K562 (cell line): ENCODE results near the gene HERC3. TPM values are rescaled to one million over a fixed set of nuclear protein-coding genes. Genes with fewer than 3 reads are reported as not detected.
A peak's percentile ranks its signal among the peaks of the same experiment; 100 is the strongest.

Experiments
- GTF2A2 ChIP-seq: IDR thresholded peaks from 2 replicates; pipeline ENCODE4 v1.6.1; 2016; ENCODE audit warnings: mild to moderate bottlenecking, missing genetic modification characterization, missing compliant biosample characterization
- HMGN3 ChIP-seq: IDR thresholded peaks from 2 replicates; pipeline ENCODE4 v1.6.1; 2011; ENCODE audit warnings: borderline replicate concordance, low read depth, mild to moderate bottlenecking, mixed read lengths, low read length; ENCODE audit not compliant: insufficient read length; ENCODE audit errors: extremely low read depth
- IRF2 ChIP-seq: sonication (generic); formaldehyde crosslinking; IDR thresholded peaks from 2 replicates; pipeline ENCODE4 v1.8.1; 2022; ENCODE audit warnings: mild to moderate bottlenecking, missing genetic modification reagents
- IRF9 ChIP-seq: fragments of 450-650 bp; IDR thresholded peaks from 2 replicates; pipeline ENCODE4 v1.6.1; 2016; ENCODE audit warnings: missing biosample characterization, missing genetic modification characterization
- JUN ChIP-seq, 2 experiments: sonication (generic) in 1 of 2; formaldehyde crosslinking in 1 of 2; IDR thresholded peaks; 2 replicates each; pipeline versions ENCODE4 v1.6.1 to v1.8.0; 2012 to 2022; ENCODE audit warnings: borderline replicate concordance in 2 of 2, mild to moderate bottlenecking in 2 of 2, improper control_type of control experiment in 1 of 2, low read depth in 1 of 2, low read length in 1 of 2, missing genetic modification reagents in 1 of 2
- MAFG ChIP-seq: fragments of 450-650 bp; conservative IDR thresholded peaks from 2 replicates; pipeline ENCODE4 v1.6.1; 2016; ENCODE audit warnings: missing genetic modification characterization, missing compliant biosample characterization
- POLR2A ChIP-seq: fragments of 450-650 bp; conservative IDR thresholded peaks from 2 replicates; pipeline ENCODE4 v1.6.1; 2016
- RUNX1 ChIP-seq: sonication (generic); IDR thresholded peaks from 2 replicates; pipeline ENCODE4 v1.6.1; 2016; ENCODE audit warnings: antibody characterized with exemption, low read depth
- TARDBP ChIP-seq: fragments of 450-650 bp; IDR thresholded peaks from 2 replicates; pipeline ENCODE4 v1.6.1; 2016
- TCF3 ChIP-seq: sonication (generic); formaldehyde crosslinking; IDR thresholded peaks from 2 replicates; pipeline ENCODE4 v1.4.0; 2020; ENCODE audit warnings: mild to moderate bottlenecking, missing genetic modification reagents
- TRIM28 ChIP-seq: fragments of 450-650 bp; IDR thresholded peaks from 2 replicates; pipeline ENCODE4 v1.6.1; 2017
- U2AF2 ChIP-seq: fragments of 200-400 bp; formaldehyde crosslinking; optimal IDR thresholded peaks from 2 replicates; pipeline ENCODE3; 2017; ENCODE audit warnings: low read depth, mild to moderate bottlenecking, low read length
- ZBTB34 ChIP-seq: fragments of 250-450 bp; sonication (Bioruptor Pico); IDR thresholded peaks from 2 replicates; pipeline ENCODE4 v1.8.0; 2021; ENCODE audit warnings: mild to moderate bottlenecking, moderate library complexity
- ZC3H11A ChIP-seq: IDR thresholded peaks from 2 replicates; pipeline ENCODE4 v1.6.1; 2012; ENCODE audit warnings: low read depth, low read length, improper control_type of control experiment
- ZFP36 ChIP-seq: fragments of 150-350 bp; IDR thresholded peaks from 2 replicates; pipeline ENCODE4 v1.6.1; 2018; ENCODE audit warnings: low read length, low read depth; ENCODE audit not compliant: partially characterized antibody
- ZFX ChIP-seq: sonication (generic); formaldehyde crosslinking; IDR thresholded peaks from 2 replicates; pipeline ENCODE4 v1.8.0; 2022; ENCODE audit warnings: mild to moderate bottlenecking, missing genetic modification reagents, moderate library complexity
- ZKSCAN1 ChIP-seq: fragments of 150-350 bp; IDR thresholded peaks from 2 replicates; pipeline ENCODE4 v1.6.1; 2016; ENCODE audit warnings: low read depth, low read length
- ZNF263 ChIP-seq: sonication (generic); formaldehyde crosslinking; IDR thresholded peaks from 2 replicates; pipeline ENCODE4 v1.8.0; 2022; ENCODE audit warnings: mild to moderate bottlenecking, missing genetic modification reagents, borderline replicate concordance
- polyA plus RNA-seq, 8 experiments: library from polyadenylated mRNA; depleted of rRNA in 4 of 8; stranded (reverse) in 5 of 8; unstranded in 3 of 8; fragments of >200 nt; fragmentation: Nextera tagmentation in 2 of 8; fragmentation: Illumina TruSeq in 1 of 8; extraction: Ambion mirVana in 2 of 8; extraction: Trizol in 1 of 8; gene quantifications; 2 replicates each; pipeline versions ENCODE4 v1.2.1 to v1.2.3, GENCODE V29; 2011 to 2014; ENCODE audit warnings: inconsistent platforms in 1 of 8, missing spikeins in 1 of 8
- total RNA-seq, 7 experiments: library from RNA; depleted of rRNA in 6 of 7; stranded (reverse); fragments of >200 nt in 6 of 7; fragmentation: Illumina TruSeq in 2 of 7; extraction: Trizol in 2 of 7; gene quantifications; 2 replicates each; pipeline versions ENCODE4 v1.2.1 to v1.2.3, GENCODE V29; 2011 to 2021; ENCODE audit warnings: low replicate concordance in 1 of 7
- TF ChIP-seq, protein P1 (sequence below): sonication (generic); formaldehyde crosslinking; IDR thresholded peaks from 2 replicates; pipeline ENCODE4 v1.8.0; 2022; ENCODE audit warnings: mild to moderate bottlenecking, missing genetic modification reagents
- TF ChIP-seq, protein P2 (sequence below), 2 experiments: IDR thresholded peaks; 2 replicates each; pipeline ENCODE4 v1.6.1; 2011; ENCODE audit warnings: borderline replicate concordance in 1 of 2, control low read depth in 1 of 2, low read depth in 1 of 2, low read length in 1 of 2, mild to moderate bottlenecking in 1 of 2, mixed read lengths in 1 of 2, moderate library complexity in 1 of 2; ENCODE audit not compliant: insufficient read depth in 1 of 2, insufficient read length in 1 of 2, poor library complexity in 1 of 2, severe bottlenecking in 1 of 2; ENCODE audit errors: extremely low read depth in 1 of 2

Gene HERC3
- total and polyA plus RNA-seq, 9 of the 15 experiments (the other 6 are each of a cell fraction or from before 2014, with no cell fraction given): 1.8 to 13.1 (median 7.6) TPM

DNA sequence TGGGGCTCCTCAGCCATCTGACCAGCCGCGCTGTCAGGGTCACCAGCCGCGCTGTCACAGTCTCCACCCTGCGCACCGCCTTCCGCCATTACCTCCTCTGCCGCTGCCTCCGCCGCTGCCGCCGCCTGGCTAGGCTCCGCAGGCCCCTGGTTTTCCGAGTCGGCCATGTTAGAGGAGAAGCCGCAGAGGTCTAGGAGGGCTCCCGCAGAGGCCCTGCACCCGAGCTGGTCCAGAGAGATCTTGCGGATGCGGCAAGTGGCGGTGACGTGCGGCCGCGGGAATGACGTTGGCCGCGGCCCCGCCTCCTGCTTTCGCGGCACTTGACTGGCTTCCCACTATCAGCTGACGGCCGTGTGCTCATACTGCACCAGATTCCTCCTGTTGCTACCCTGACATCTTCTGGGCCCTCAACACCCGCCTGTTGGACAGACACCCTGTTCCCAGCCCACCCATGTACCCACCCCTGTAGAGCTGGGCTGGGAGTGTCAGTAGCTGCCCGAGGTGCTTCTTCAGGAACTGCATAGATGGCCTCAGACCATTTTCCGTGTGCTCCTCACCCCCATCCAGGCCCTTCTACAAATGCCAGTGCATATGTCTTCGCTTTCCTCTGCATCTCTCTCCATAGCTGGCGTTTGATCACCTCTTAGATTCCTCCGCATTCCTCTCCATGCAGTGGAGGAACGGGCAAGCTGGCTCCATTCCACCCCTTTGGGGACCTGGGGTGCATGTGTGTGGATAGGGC lies 105.5 kb downstream of the HERC3 start, which contains the start of gene NAP1L5 (continued):
- TF ChIP-seq, protein P1, sequence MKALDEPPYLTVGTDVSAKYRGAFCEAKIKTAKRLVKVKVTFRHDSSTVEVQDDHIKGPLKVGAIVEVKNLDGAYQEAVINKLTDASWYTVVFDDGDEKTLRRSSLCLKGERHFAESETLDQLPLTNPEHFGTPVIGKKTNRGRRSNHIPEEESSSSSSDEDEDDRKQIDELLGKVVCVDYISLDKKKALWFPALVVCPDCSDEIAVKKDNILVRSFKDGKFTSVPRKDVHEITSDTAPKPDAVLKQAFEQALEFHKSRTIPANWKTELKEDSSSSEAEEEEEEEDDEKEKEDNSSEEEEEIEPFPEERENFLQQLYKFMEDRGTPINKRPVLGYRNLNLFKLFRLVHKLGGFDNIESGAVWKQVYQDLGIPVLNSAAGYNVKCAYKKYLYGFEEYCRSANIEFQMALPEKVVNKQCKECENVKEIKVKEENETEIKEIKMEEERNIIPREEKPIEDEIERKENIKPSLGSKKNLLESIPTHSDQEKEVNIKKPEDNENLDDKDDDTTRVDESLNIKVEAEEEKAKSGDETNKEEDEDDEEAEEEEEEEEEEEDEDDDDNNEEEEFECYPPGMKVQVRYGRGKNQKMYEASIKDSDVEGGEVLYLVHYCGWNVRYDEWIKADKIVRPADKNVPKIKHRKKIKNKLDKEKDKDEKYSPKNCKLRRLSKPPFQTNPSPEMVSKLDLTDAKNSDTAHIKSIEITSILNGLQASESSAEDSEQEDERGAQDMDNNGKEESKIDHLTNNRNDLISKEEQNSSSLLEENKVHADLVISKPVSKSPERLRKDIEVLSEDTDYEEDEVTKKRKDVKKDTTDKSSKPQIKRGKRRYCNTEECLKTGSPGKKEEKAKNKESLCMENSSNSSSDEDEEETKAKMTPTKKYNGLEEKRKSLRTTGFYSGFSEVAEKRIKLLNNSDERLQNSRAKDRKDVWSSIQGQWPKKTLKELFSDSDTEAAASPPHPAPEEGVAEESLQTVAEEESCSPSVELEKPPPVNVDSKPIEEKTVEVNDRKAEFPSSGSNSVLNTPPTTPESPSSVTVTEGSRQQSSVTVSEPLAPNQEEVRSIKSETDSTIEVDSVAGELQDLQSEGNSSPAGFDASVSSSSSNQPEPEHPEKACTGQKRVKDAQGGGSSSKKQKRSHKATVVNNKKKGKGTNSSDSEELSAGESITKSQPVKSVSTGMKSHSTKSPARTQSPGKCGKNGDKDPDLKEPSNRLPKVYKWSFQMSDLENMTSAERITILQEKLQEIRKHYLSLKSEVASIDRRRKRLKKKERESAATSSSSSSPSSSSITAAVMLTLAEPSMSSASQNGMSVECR (CRISPR knock-in tag): no peak
- TF ChIP-seq HMGN3 (no peak), RUNX1 (no peak), TCF3 (CRISPR knock-in tag) (no peak), ZFX (CRISPR knock-in tag) (peak; percentile 46), IRF9 (tag) (no peak), ZBTB34 (CRISPR knock-in tag) (no peak), TARDBP (no peak), MAFG (tag) (no peak), ZKSCAN1 (no peak), ZFP36 (no peak), ZNF263 (CRISPR knock-in tag) (no peak), GTF2A2 (no peak), IRF2 (CRISPR knock-in tag) (no peak), TRIM28 (no peak), JUN (IDR thresholded peaks at IDR 0.05; ENCODE audit: borderline replicate concordance, low read depth, low read length) (no peak), JUN (CRISPR knock-in tag; IDR thresholded peaks at IDR 0.05; ENCODE audit: borderline replicate concordance) (no peak), U2AF2 (no peak), POLR2A (peak; percentile 35; the same call in 1 of the 2 replicates), ZC3H11A (no peak)
- TF ChIP-seq, protein P2, sequence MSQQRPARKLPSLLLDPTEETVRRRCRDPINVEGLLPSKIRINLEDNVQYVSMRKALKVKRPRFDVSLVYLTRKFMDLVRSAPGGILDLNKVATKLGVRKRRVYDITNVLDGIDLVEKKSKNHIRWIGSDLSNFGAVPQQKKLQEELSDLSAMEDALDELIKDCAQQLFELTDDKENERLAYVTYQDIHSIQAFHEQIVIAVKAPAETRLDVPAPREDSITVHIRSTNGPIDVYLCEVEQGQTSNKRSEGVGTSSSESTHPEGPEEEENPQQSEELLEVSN (IDR thresholded peaks at IDR 0.05; ENCODE audit: borderline replicate concordance in 1 of 2, extremely low read depth in 1 of 2, insufficient read depth in 1 of 2, insufficient read length in 1 of 2, low read depth in 1 of 2, low read length in 1 of 2, poor library complexity in 1 of 2, severe bottlenecking in 1 of 2): peak; percentile 37 to 57
